K562 (cell line): ENCODE results near the gene TUBB6. TPM values are rescaled to one million over a fixed set of nuclear protein-coding genes. Genes with fewer than 3 reads are reported as not detected.

ENCODE experiments used
- CBFA2T3 ChIP-seq: fragments of 450-650 bp; IDR thresholded peaks from 2 replicates; pipeline ENCODE4 v1.6.1; 2017
- CTBP1 ChIP-seq: fragments of 450-650 bp; IDR thresholded peaks from 2 replicates; pipeline ENCODE4 v1.6.1; 2016; ENCODE audit warnings: borderline replicate concordance
- ESRRA ChIP-seq: fragments of 450-650 bp; IDR thresholded peaks from 2 replicates; pipeline ENCODE4 v1.6.1; 2014; ENCODE audit warnings: low read depth, mild to moderate bottlenecking, moderate library complexity, borderline replicate concordance
- FOSL1 ChIP-seq: fragments of 200-800 bp; sonication (Bioruptor generic); conservative IDR thresholded peaks from 2 replicates; pipeline ENCODE4 v1.6.1; 2016; ENCODE audit warnings: missing genetic modification characterization, missing compliant biosample characterization
- HDAC1 ChIP-seq, 2 experiments: fragments of 450-650 bp; IDR thresholded peaks; 2 replicates each; pipeline ENCODE4 v1.6.1; 2016 to 2017; ENCODE audit warnings: inconsistent platforms in 1 of 2, mild to moderate bottlenecking in 1 of 2, moderate library complexity in 1 of 2
- HMBOX1 ChIP-seq: sonication (generic); IDR thresholded peaks from 2 replicates; pipeline ENCODE4 v1.6.1; 2016
- JUN ChIP-seq, 2 experiments: sonication (generic) in 1 of 2; formaldehyde crosslinking in 1 of 2; IDR thresholded peaks; 2 replicates each; pipeline versions ENCODE4 v1.6.1 to v1.8.0; 2012 to 2022; ENCODE audit warnings: borderline replicate concordance in 2 of 2, mild to moderate bottlenecking in 2 of 2, improper control_type of control experiment in 1 of 2, low read depth in 1 of 2, low read length in 1 of 2, missing genetic modification reagents in 1 of 2
- KDM1A ChIP-seq, 2 experiments: fragments of 450-650 bp; IDR thresholded peaks; 2 replicates each; pipeline ENCODE4 v1.6.1; 2016; ENCODE audit warnings: mild to moderate bottlenecking in 2 of 2
- LEF1 ChIP-seq: fragments of 450-650 bp; IDR thresholded peaks from 2 replicates; pipeline ENCODE4 v1.6.1; 2016; ENCODE audit warnings: mild to moderate bottlenecking
- MEIS2 ChIP-seq: fragments of 450-650 bp; IDR thresholded peaks from 2 replicates; pipeline ENCODE4 v1.6.1; 2014; ENCODE audit warnings: mild to moderate bottlenecking; ENCODE audit not compliant: partially characterized antibody
- MLLT1 ChIP-seq, 2 experiments: fragments of 450-650 bp; IDR thresholded peaks; 2 replicates each; pipeline ENCODE4 v1.6.1; 2016
- SNIP1 ChIP-seq: fragments of 450-650 bp; IDR thresholded peaks from 2 replicates; pipeline ENCODE4 v1.7.1; 2017; ENCODE audit warnings: low read depth, mild to moderate bottlenecking
- TEAD4 ChIP-seq, 2 experiments: sonication (generic) in 1 of 2; formaldehyde crosslinking in 1 of 2; IDR thresholded peaks; 2 replicates each; pipeline versions ENCODE4 v1.6.1 to v1.8.0; 2012 to 2022; ENCODE audit warnings: borderline replicate concordance in 1 of 2, inconsistent platforms in 1 of 2, low read length in 1 of 2, mild to moderate bottlenecking in 1 of 2, missing genetic modification reagents in 1 of 2
- THRAP3 ChIP-seq: fragments of 450-650 bp; IDR thresholded peaks from 2 replicates; pipeline ENCODE4 v1.6.1; 2016; ENCODE audit warnings: mild to moderate bottlenecking, inconsistent platforms, borderline replicate concordance
- ZFP30 ChIP-seq: fragments of 250-450 bp; sonication (Bioruptor Pico); IDR thresholded peaks from 2 replicates; pipeline ENCODE4 v1.8.0; 2022; ENCODE audit warnings: moderate library complexity, mild to moderate bottlenecking, inconsistent platforms, borderline replicate concordance
- polyA plus RNA-seq, 8 experiments: library from polyadenylated mRNA; depleted of rRNA in 4 of 8; stranded (reverse) in 5 of 8; unstranded in 3 of 8; fragments of >200 nt; fragmentation: Nextera tagmentation in 2 of 8; fragmentation: Illumina TruSeq in 1 of 8; extraction: Ambion mirVana in 2 of 8; extraction: Trizol in 1 of 8; gene quantifications; 2 replicates each; pipeline versions ENCODE4 v1.2.1 to v1.2.3, GENCODE V29; 2011 to 2014; ENCODE audit warnings: inconsistent platforms in 1 of 8, missing spikeins in 1 of 8
- total RNA-seq, 7 experiments: library from RNA; depleted of rRNA in 6 of 7; stranded (reverse); fragments of >200 nt in 6 of 7; fragmentation: Illumina TruSeq in 2 of 7; extraction: Trizol in 2 of 7; gene quantifications; 2 replicates each; pipeline versions ENCODE4 v1.2.1 to v1.2.3, GENCODE V29; 2011 to 2021; ENCODE audit warnings: low replicate concordance in 1 of 7
- TF ChIP-seq, protein P1 (sequence below): IDR thresholded peaks from 3 replicates; pipeline ENCODE4 v1.6.1; 2011; ENCODE audit warnings: borderline replicate concordance, mild to moderate bottlenecking, moderate library complexity; ENCODE audit not compliant: insufficient read length; ENCODE audit errors: extremely low read depth

The TUBB6 gene
- total and polyA plus RNA-seq, 9 of the 15 experiments (the other 6 are each of a cell fraction or from before 2014, with no cell fraction given), result 43.9 to 404 (median 81.1) TPM

- TF ChIP-seq MLLT1 (IDR thresholded peaks at IDR 0.05) (peak in 1 of 2 experiments; percentile 93; a peak in 2 of 4 replicates), CTBP1 (peak; percentile 48; the same call in 1 of the 2 replicates), CBFA2T3 (peak; percentile 43; the same call in 1 of the 2 replicates), LEF1 (peak; percentile 32; the same call in 1 of the 2 replicates), FOSL1 (tag) (peak; percentile 38; the same call in 1 of the 2 replicates), ESRRA (peak; percentile 82; the same call in 1 of the 2 replicates), SNIP1 (no peak), ZFP30 (CRISPR knock-in tag) (no peak), JUN (IDR thresholded peaks at IDR 0.05; ENCODE audit: borderline replicate concordance, low read depth, low read length) (no peak), JUN (CRISPR knock-in tag; IDR thresholded peaks at IDR 0.05; ENCODE audit: borderline replicate concordance) (no peak), TEAD4 (IDR thresholded peaks at IDR 0.05; ENCODE audit: low read length) (peak; percentile 79), TEAD4 (CRISPR knock-in tag; IDR thresholded peaks at IDR 0.05; ENCODE audit: borderline replicate concordance) (no peak), MEIS2 (peak; percentile 96), THRAP3 (no peak), KDM1A (IDR thresholded peaks at IDR 0.05) (peak; percentile 97), HMBOX1 (0 out of 2 replicates have a peak, but pooled peaks have one; percentile 16), HDAC1 (IDR thresholded peaks at IDR 0.05) (peak in 1 of 2 experiments; percentile 85; a peak in 2 of 4 replicates)
- TF ChIP-seq, protein P1, sequence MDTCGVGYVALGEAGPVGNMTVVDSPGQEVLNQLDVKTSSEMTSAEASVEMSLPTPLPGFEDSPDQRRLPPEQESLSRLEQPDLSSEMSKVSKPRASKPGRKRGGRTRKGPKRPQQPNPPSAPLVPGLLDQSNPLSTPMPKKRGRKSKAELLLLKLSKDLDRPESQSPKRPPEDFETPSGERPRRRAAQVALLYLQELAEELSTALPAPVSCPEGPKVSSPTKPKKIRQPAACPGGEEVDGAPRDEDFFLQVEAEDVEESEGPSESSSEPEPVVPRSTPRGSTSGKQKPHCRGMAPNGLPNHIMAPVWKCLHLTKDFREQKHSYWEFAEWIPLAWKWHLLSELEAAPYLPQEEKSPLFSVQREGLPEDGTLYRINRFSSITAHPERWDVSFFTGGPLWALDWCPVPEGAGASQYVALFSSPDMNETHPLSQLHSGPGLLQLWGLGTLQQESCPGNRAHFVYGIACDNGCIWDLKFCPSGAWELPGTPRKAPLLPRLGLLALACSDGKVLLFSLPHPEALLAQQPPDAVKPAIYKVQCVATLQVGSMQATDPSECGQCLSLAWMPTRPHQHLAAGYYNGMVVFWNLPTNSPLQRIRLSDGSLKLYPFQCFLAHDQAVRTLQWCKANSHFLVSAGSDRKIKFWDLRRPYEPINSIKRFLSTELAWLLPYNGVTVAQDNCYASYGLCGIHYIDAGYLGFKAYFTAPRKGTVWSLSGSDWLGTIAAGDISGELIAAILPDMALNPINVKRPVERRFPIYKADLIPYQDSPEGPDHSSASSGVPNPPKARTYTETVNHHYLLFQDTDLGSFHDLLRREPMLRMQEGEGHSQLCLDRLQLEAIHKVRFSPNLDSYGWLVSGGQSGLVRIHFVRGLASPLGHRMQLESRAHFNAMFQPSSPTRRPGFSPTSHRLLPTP, result no peak
Observed at GRCh38 chr18:12336887-12337286, 28.8 kb downstream of the TUBB6 start (continued).
